Measurements from ENCODE around the gene ITPR3. TPM values are rescaled to one million over a fixed set of nuclear protein-coding genes. Genes with fewer than 3 reads are reported as not detected.
A peak's percentile ranks its signal among the peaks of the same experiment; 100 is the strongest.

ITPR3 gene
- total RNA-seq, 1 donor from 2014 or later: 5.6 TPM

DNA sequence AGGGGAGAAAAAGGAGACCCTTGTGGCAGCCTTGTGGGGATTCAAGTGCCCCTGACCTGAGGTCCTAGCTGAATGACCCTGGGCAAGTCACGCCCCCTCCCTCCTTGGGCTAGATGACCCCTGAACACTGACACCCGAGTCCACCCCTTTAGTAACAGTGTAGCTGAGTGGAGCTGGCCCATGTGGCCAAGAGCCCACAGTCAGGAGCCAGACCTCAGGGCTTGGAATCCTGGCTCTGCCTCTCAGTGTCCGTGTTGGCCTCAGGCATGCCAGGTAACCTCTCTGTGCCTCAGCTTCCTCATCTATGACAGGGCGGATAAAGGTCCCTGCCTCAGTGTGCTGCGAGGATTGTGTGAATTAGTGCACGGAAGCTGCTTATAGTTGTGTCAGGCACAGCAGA, 111.3 kb downstream of the ITPR3 start:
- intact Hi-C loops (cut with micrococcal nuclease): no loop called here
- Histone ChIP-seq H3K4me3 (no peak overlapping the region), H3K9me3 (replicated peaks) (no peaks in the 10 kb centered on the region), H3K4me1 (peaks cover 98% of the 10 kb centered on the region), H3K27me3 (ENCODE audit: low read depth) (no peaks in the 10 kb centered on the region), H3K36me3 (peaks cover 34% of the 10 kb centered on the region), H3K27ac (replicated peaks) (peak overlapping the region; percentile 87)
- DNase-seq: no peak
- TF ChIP-seq, protein P1, sequence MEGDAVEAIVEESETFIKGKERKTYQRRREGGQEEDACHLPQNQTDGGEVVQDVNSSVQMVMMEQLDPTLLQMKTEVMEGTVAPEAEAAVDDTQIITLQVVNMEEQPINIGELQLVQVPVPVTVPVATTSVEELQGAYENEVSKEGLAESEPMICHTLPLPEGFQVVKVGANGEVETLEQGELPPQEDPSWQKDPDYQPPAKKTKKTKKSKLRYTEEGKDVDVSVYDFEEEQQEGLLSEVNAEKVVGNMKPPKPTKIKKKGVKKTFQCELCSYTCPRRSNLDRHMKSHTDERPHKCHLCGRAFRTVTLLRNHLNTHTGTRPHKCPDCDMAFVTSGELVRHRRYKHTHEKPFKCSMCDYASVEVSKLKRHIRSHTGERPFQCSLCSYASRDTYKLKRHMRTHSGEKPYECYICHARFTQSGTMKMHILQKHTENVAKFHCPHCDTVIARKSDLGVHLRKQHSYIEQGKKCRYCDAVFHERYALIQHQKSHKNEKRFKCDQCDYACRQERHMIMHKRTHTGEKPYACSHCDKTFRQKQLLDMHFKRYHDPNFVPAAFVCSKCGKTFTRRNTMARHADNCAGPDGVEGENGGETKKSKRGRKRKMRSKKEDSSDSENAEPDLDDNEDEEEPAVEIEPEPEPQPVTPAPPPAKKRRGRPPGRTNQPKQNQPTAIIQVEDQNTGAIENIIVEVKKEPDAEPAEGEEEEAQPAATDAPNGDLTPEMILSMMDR (IDR thresholded peaks at IDR 0.05; ENCODE audit: borderline replicate concordance): no peak

DNA sequence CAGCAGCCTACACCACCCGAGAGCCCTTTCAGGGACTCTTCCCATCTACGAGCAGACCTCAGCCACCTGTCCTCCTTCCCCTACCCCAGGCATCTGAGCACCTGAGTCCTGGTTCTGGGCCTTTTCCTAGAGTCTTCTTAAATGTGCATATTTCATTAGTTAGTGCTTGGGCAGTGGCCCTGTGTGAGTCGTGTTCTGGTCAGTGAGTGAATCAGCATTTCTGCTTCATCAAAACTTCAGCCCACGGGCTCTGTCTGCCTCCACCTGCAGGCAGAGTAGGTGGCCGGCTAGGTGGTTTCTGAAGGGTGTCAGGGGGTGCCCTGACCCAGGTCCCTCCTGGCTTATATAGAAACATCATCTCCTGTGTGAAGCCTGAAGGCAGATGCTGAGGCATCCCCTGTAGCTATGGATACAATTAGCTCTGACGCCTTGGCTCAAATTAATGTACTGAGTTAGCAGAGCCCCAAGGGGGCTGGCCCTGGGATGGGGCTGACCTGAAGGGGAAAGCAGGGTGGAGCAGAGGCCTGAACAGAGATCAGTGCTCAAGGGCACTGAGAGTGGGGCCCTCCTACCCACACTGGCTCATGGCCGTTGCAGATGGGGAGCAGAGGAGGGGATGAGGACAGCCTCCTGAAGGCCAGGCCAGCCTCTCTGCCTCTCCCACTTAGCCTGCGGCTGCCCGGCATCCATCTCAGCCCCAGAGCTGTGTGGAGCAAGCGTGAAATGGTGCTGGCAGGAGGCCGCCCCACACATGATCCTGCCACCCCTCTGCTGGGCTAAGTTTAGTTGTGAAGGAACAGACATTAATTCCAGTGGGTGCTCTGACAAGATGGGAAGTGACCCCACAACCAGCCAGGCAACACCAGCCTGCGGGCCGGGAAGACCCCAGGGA, 111.9 kb downstream of the ITPR3 start:
- Histone ChIP-seq H3K27me3 (ENCODE audit: low read depth) (no peaks in the 10 kb centered on the region), H3K36me3 (peaks cover 34% of the 10 kb centered on the region), H3K4me1 (peaks cover 98% of the 10 kb centered on the region), H3K9me3 (replicated peaks) (no peaks in the 10 kb centered on the region), H3K4me3 (no peak overlapping the region), H3K27ac (replicated peaks) (peak overlapping the region; percentile 87)
- intact Hi-C loops (cut with micrococcal nuclease): no loop called here
- TF ChIP-seq, protein P1 (IDR thresholded peaks at IDR 0.05; ENCODE audit: borderline replicate concordance): no peak
- DNase-seq: no peak

- Histone ChIP-seq H3K27ac (replicated peaks) (peak overlapping the region; percentile 87), H3K9me3 (replicated peaks) (no peaks in the 10 kb centered on the region), H3K27me3 (ENCODE audit: low read depth) (no peaks in the 10 kb centered on the region), H3K4me1 (peaks cover 98% of the 10 kb centered on the region), H3K36me3 (peaks cover 37% of the 10 kb centered on the region), H3K4me3 (no peak overlapping the region)
- TF ChIP-seq, protein P1 (IDR thresholded peaks at IDR 0.05; ENCODE audit: borderline replicate concordance): no peak
- intact Hi-C loops (cut with micrococcal nuclease): no loop called here
- DNase-seq: no peak
Observed at GRCh38 chr6:33733709-33734007, 112.5 kb downstream of the ITPR3 start.

DNA sequence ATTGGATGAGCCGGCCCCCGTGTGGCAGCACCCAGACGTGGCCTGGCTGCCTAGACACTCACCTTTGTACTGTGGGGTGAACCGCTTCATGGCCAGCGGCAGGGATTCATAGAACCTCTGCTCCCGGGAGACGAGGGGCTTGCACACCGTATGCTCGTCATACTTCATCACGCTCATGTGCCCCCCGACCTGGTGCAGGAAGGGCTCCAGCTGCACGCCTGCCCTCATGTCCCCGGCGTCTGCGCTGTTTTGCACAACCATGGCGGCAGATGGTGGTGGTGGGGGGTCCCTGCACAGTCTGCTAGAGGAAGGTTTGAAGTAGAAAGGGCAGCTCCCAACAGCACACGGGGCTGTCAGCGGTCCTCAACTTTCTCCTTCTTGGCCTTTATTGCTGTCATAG, 114.1 kb downstream of the ITPR3 start:
- peak overlapping the region; percentile 87 for H3K27ac ChIP-seq (replicated peaks)
- TF ChIP-seq, protein P1 (IDR thresholded peaks at IDR 0.05; ENCODE audit: borderline replicate concordance): no peak
- H3K36me3 ChIP-seq: peaks cover 40% of the 10 kb centered on the region

GRCh38 chr6:33737267-33738026, 116.3 kb downstream of the ITPR3 start:
- H3K4me3 ChIP-seq: peak overlapping the region; percentile 29
- H3K4me1 ChIP-seq: peaks cover 96% of the 10 kb centered on the region
- peak; percentile 59 for DNase-seq

More for the DNA sequence above, 114.1 kb downstream of the ITPR3 start:
- intact Hi-C loops (cut with micrococcal nuclease): no loop called here
- Histone ChIP-seq H3K9me3 (replicated peaks) (no peaks in the 10 kb centered on the region), H3K27me3 (ENCODE audit: low read depth) (no peaks in the 10 kb centered on the region), H3K4me1 (peaks cover 98% of the 10 kb centered on the region), H3K4me3 (no peak overlapping the region)
- DNase-seq: no peak

More at GRCh38 chr6:33737267-33738026, 116.3 kb downstream of the ITPR3 start:
- no peaks in the 10 kb centered on the region for H3K27me3 ChIP-seq (ENCODE audit: low read depth)
- intact Hi-C loops (cut with micrococcal nuclease): no loop called here
- TF ChIP-seq, protein P1 (IDR thresholded peaks at IDR 0.05; ENCODE audit: borderline replicate concordance): no peak
- H3K9me3 ChIP-seq (replicated peaks): no peaks in the 10 kb centered on the region
- peak overlapping the region; percentile 87 for H3K27ac ChIP-seq (replicated peaks)
- H3K36me3 ChIP-seq: peaks cover 38% of the 10 kb centered on the region

Data from left ventricle myocardium inferior (tissue), 1 donor.